Natural killer cell treated with Interleukin-12 subunit alpha and Interleukin-12 subunit beta and Interleukin-15 and Interleukin-18, amount 100 ng/mL, for 72 hours (primary cell): Measurements from ENCODE around the gene OMA1. TPM values are rescaled to one million over a fixed set of nuclear protein-coding genes. Genes with fewer than 3 reads are reported as not detected.

Experiments
- ATAC-seq, 2 donors: fragments of 150-1000 bp; cut with Tn5 transposase in 1 of 2; sonication (Bioruptor Pico), chemical (Tn5 transposase) in 1 of 2; 2 replicates each; pipeline ENCODE4 v1.10.0; 2021
- DNase-seq: peaks from one replicate; pipeline ENCODE4 v3.0.0; 2022; ENCODE audit warnings: low spot score
- H3K27ac Mint-ChIP-seq, 2 donors: 1 replicate in 1 of 2; 2 replicates in 1 of 2; pipeline ENCODE4 v1.8.0; 2022; ENCODE audit warnings: mixed read lengths in 2 of 2, mild to moderate bottlenecking in 1 of 2, moderate library complexity in 1 of 2
- H3K27me3 Mint-ChIP-seq, 2 donors: 1 replicate in 1 of 2; 2 replicates in 1 of 2; pipeline ENCODE4 v1.8.0; 2022; ENCODE audit warnings: mixed read lengths in 2 of 2
- H3K36me3 Mint-ChIP-seq: one replicate; pipeline ENCODE4 v1.8.0; 2022; ENCODE audit warnings: mixed read lengths
- H3K4me1 Mint-ChIP-seq, 2 donors: 1 replicate in 1 of 2; 2 replicates in 1 of 2; pipeline ENCODE4 v1.8.0; 2022; ENCODE audit warnings: low read depth in 2 of 2, mixed read lengths in 2 of 2, mild to moderate bottlenecking in 1 of 2
- H3K4me3 Mint-ChIP-seq: one replicate; pipeline ENCODE4 v1.8.0; 2022; ENCODE audit warnings: mixed read lengths
- H3K9me3 Mint-ChIP-seq: 2 replicates; pipeline ENCODE4 v1.8.0; 2022; ENCODE audit warnings: mixed read lengths
- total RNA-seq, 2 donors: library from RNA; stranded (reverse); gene quantifications; one replicate each; pipeline ENCODE4 v1.2.3, GENCODE V29; 2022

Gene OMA1
- total RNA-seq, 2 donors from 2014 or later = 8.7 to 25.9 TPM

GRCh38 chr1:58481962-58482361, 64.6 kb downstream of the OMA1 start:
- no peak for ATAC-seq

GRCh38 chr1:58480191-58480590, 66.3 kb downstream of the OMA1 start:
- peaks cover 4% of the 10 kb centered on the region for H3K36me3 Mint-ChIP-seq
- no peaks in the 10 kb centered on the region for H3K27me3 Mint-ChIP-seq
- no peak overlapping the region for H3K27ac Mint-ChIP-seq
- H3K4me1 Mint-ChIP-seq = no peaks in the 10 kb centered on the region
- ATAC-seq (no peak), DNase-seq (no peak)
- H3K9me3 Mint-ChIP-seq = no peaks in the 10 kb centered on the region
- H3K4me3 Mint-ChIP-seq = no peak overlapping the region

More at GRCh38 chr1:58481962-58482361, 64.6 kb downstream of the OMA1 start:
- Mint-ChIP-seq H3K4me1 (peaks cover 6 to 8% of the 10 kb centered on the region in 2 donors), H3K4me3 (no peak overlapping the region), H3K27me3 (no peaks in the 10 kb centered on the region), H3K9me3 (no peaks in the 10 kb centered on the region), H3K27ac (no peak overlapping the region), H3K36me3 (peaks cover 4% of the 10 kb centered on the region)
- DNase-seq = no peak

DNA sequence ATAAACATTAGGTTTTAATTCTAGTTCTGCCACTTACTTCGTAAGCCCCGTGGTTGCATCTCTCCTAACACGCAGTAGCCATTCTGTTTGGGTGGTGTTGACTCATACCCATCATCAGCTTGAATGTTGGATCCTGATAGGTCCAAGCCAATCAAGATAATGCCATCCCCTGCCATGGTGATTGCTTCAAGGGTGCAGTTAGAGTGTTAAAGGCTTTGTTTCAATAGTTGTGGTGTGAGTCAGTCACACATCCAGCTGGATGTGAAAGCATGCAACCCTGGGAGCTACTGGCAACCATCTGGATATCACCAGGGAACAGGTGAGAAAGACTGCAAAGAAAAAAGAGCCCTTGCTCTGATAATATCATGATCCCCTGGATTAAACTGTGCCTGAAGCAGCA, 69.1 kb downstream of the OMA1 start:
- ATAC-seq = no peak
- H3K27ac Mint-ChIP-seq = no peak overlapping the region
- H3K36me3 Mint-ChIP-seq = peaks cover 4% of the 10 kb centered on the region
- no peaks in the 10 kb centered on the region for H3K9me3 Mint-ChIP-seq
- H3K4me3 Mint-ChIP-seq = no peak overlapping the region
- no peaks in the 10 kb centered on the region for H3K27me3 Mint-ChIP-seq
- DNase-seq = no peak
- no peaks in the 10 kb centered on the region for H3K4me1 Mint-ChIP-seq

DNA sequence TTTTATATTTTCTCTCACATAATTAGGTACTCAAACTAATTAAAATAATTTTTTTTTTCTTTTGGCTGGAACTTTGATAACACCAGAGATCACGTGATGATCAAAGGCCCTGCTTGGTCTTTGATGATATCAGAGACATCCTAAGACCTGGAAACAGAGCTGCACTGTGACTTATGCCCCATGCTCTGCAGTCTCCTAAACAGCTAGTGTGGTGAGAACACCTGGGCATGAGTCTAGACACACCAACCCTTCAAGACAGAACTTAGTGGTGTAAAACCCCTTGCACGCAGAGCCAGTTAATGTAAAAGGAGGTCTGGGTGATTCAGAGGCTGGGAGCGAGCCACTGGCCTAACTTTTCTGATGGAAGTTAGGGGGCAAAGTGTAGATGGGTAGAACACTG, 70.3 kb downstream of the OMA1 start:
- Mint-ChIP-seq H3K27ac (no peak overlapping the region), H3K4me3 (no peak overlapping the region), H3K36me3 (no peaks in the 10 kb centered on the region), H3K4me1 (no peaks in the 10 kb centered on the region), H3K9me3 (no peaks in the 10 kb centered on the region), H3K27me3 (no peaks in the 10 kb centered on the region)
- DNase-seq (no peak), ATAC-seq (no peak)

DNA sequence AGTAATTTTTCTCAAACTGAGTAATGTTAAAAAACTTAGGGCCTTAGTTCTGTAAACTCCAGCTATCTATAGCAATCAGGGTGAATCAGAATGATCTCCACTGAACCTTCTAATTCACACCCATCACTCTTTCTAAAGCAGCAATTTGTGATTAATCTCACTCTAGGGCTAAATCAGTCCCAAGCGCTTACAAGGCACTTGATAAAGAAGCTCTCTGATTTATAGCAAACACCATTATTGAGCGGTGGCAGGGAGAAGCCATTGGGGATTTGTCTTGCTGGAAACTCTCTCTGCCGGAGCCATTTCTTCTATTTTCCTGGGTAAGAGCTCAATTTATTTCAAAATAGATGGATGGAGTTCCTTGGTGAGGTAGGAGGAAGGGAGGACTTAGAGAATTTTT, 77.0 kb downstream of the OMA1 start:
- Mint-ChIP-seq H3K27me3 (no peaks in the 10 kb centered on the region), H3K4me1 (no peaks in the 10 kb centered on the region), H3K4me3 (no peak overlapping the region), H3K27ac (no peak overlapping the region), H3K36me3 (no peaks in the 10 kb centered on the region), H3K9me3 (no peaks in the 10 kb centered on the region)
- DNase-seq = no peak
- no peak for ATAC-seq

- DNase-seq (no peak), ATAC-seq (no peak)
- Mint-ChIP-seq H3K27me3 (no peaks in the 10 kb centered on the region), H3K4me3 (no peak overlapping the region), H3K9me3 (no peaks in the 10 kb centered on the region), H3K36me3 (no peaks in the 10 kb centered on the region), H3K27ac (no peak overlapping the region), H3K4me1 (no peaks in the 10 kb centered on the region)
Observed at GRCh38 chr1:58469016-58469415, 77.5 kb downstream of the OMA1 start.

DNA sequence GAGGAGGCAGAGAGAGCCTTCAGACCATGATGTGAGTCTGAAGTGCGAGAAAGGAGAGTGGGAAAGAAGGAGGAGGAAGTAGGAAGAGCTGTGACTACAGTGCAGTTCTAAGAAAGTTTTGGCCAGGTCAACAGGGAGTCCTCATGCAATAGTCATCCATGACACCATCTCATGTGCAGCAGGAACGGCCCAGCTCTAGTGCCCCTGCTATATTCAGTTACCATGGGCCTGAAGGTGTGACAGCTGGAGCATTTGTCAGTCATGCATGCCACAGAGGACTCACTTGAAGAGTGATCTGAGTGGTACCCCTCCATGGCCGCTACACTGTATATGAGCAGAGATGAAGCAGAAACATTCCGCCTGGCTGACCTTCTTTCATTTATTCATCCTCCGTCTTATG, 77.9 kb downstream of the OMA1 start:
- Mint-ChIP-seq H3K36me3 (no peaks in the 10 kb centered on the region), H3K4me3 (no peak overlapping the region), H3K9me3 (no peaks in the 10 kb centered on the region), H3K4me1 (no peaks in the 10 kb centered on the region), H3K27me3 (no peaks in the 10 kb centered on the region), H3K27ac (no peak overlapping the region)
- ATAC-seq = no peak
- DNase-seq = no peak

- DNase-seq = no peak
- Mint-ChIP-seq H3K9me3 (no peaks in the 10 kb centered on the region), H3K4me1 (no peaks in the 10 kb centered on the region), H3K4me3 (no peak overlapping the region), H3K27me3 (no peaks in the 10 kb centered on the region), H3K27ac (no peak overlapping the region), H3K36me3 (no peaks in the 10 kb centered on the region)
- no peak for ATAC-seq
Observed at GRCh38 chr1:58466630-58467241, 79.8 kb downstream of the OMA1 start.

DNA sequence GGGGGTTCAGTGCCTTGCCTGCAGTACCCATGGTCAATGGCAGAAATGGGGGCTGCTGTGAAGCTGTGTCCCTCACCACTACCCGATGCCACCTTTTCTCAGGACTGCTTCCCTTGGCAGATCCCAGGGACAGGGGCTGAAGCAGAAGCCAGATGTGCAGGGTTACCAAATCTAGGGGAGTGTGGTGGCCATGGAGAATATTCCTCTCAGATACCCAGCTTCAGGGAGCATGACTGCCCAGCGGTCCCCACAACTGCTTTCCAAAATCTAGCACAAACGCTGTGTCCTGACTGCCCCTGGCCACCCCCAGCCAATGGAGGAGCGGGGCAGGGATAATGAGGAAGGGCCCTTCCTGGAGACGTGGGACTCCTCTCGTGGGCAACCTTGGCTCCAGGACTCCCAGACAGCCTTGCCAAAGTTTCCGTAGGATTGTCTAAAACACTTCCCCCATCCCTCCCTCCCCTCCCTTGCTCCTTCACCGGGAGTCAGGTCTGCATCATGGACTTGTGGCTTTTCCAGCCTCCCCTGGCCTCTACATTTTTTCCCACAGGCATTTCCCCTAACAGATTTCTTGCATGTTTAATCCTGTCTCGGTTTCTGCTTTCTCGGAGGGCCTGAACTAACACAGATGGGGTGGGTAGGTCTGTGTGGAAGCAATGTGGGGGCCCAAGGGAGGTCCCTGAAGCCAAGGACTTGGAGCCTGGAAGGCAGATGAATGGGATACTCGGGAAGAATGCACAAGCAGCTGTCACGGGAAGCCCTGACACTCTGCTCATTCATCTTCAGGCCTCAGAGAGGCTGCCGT, 80.5 kb downstream of the OMA1 start:
- ATAC-seq (no peak), DNase-seq (no peak)
- H3K9me3 Mint-ChIP-seq = no peaks in the 10 kb centered on the region
- no peaks in the 10 kb centered on the region for H3K27me3 Mint-ChIP-seq
- H3K36me3 Mint-ChIP-seq = no peaks in the 10 kb centered on the region
- no peak overlapping the region for H3K27ac Mint-ChIP-seq
- no peaks in the 10 kb centered on the region for H3K4me1 Mint-ChIP-seq
- no peak overlapping the region for H3K4me3 Mint-ChIP-seq

DNA sequence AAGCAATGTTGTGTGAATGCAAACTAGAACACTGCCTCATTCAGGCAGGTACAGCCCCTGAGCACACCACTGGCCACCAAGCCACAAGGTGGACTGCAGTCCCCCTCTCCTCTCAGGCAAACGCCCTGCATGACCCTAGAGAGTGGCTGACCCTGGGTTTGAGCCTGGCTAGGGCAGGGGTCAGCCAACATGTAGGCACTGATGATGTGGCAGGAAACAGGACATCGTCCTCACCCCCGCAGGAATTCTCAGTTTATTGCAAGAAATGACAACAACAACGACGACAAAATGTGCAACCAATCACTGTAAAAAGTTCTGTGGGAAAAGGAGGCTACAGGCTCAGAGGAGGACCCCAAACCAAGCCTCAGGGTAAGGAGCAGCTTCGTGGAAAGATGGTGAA, 81.3 kb downstream of the OMA1 start:
- H3K9me3 Mint-ChIP-seq = no peaks in the 10 kb centered on the region
- H3K27me3 Mint-ChIP-seq = no peaks in the 10 kb centered on the region
- H3K36me3 Mint-ChIP-seq = no peaks in the 10 kb centered on the region
- H3K4me1 Mint-ChIP-seq = no peaks in the 10 kb centered on the region
- H3K4me3 Mint-ChIP-seq = no peak overlapping the region
- peak in 1 of 2 donors; percentile 50 for ATAC-seq
- H3K27ac Mint-ChIP-seq = no peak overlapping the region
- DNase-seq = no peak

DNA sequence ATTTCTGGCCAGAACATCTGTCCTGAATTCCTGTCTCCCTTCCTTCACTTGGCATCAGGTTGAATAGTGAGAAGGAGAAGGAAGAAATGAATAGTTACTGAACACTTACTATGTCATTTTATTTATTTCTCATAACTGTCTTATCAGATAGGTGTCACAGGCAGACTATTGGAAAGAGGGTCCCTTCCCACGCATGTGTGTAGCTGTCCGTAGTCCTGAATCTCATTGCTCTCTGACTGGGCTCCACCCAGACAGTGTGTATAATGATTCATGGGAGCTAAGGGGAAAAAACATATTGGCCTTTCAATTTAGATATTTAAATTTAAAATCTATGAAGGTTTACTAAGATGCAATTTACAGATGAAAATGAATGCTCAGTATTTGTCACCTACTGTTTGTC, 86.1 kb downstream of the OMA1 start:
- Mint-ChIP-seq H3K27ac (no peak overlapping the region), H3K9me3 (no peaks in the 10 kb centered on the region), H3K4me3 (no peak overlapping the region), H3K4me1 (no peaks in the 10 kb centered on the region), H3K36me3 (no peaks in the 10 kb centered on the region), H3K27me3 (no peaks in the 10 kb centered on the region)
- no peak for ATAC-seq
- no peak for DNase-seq

DNA sequence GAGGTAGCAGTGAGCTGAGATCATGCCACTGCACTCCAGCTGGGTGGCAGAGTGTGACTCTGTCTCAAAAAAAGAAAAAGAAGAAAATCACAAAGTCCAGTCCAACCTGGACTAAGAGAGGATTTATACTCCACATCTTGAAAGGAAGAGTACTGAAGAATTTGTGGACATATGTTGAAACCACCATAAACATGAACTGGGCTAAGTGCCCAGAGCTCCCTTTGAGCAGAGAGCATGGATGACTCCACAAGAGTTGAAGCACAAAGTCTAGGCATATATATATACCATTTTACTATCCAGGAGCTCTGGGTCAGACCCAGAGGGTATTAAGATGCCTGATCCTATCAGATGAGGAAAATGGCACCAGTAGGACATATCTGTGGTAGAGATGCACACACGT, 86.6 kb downstream of the OMA1 start:
- Mint-ChIP-seq H3K27ac (no peak overlapping the region), H3K9me3 (no peaks in the 10 kb centered on the region), H3K36me3 (no peaks in the 10 kb centered on the region), H3K27me3 (no peaks in the 10 kb centered on the region), H3K4me1 (no peaks in the 10 kb centered on the region), H3K4me3 (no peak overlapping the region)
- ATAC-seq (no peak), DNase-seq (no peak)

GRCh38 chr1:58457023-58457635, 89.4 kb downstream of the OMA1 start:
- no peaks in the 10 kb centered on the region for H3K9me3 Mint-ChIP-seq
- no peak for ATAC-seq
- H3K27ac Mint-ChIP-seq = no peak overlapping the region
- H3K36me3 Mint-ChIP-seq = no peaks in the 10 kb centered on the region
- no peak overlapping the region for H3K4me3 Mint-ChIP-seq
- no peaks in the 10 kb centered on the region for H3K4me1 Mint-ChIP-seq
- no peaks in the 10 kb centered on the region for H3K27me3 Mint-ChIP-seq
- DNase-seq = no peak

DNA sequence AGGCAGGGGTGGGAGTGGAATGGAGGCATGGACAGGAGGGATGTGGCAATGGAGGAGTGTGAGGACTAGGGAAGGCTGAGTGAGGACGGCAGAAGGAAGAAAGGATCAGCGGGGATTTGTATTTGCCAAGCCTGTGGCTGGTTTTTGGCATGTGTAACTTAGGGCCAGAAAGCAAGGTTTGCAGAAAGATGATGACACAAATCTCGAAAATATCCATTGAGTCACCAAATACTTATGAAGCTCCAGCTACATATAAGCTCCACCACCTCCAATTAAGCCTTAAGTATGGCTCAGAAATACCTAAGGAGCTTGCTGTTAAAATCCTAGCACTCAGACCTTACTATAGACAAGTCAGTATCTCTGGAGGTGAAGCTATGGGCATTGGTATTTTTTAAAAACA, 90.1 kb downstream of the OMA1 start:
- no peaks in the 10 kb centered on the region for H3K4me1 Mint-ChIP-seq
- no peak overlapping the region for H3K27ac Mint-ChIP-seq
- H3K9me3 Mint-ChIP-seq = no peaks in the 10 kb centered on the region
- no peak overlapping the region for H3K4me3 Mint-ChIP-seq
- no peaks in the 10 kb centered on the region for H3K36me3 Mint-ChIP-seq
- no peak for ATAC-seq
- no peak for DNase-seq
- no peaks in the 10 kb centered on the region for H3K27me3 Mint-ChIP-seq
